Ectodermal cell (in vitro differentiated cells): ENCODE data around the gene TULP4.
A peak's percentile ranks its signal among the peaks of the same experiment; 100 is the strongest.

Experiments used
- H3K27ac ChIP-seq: 2 replicates; pipeline ENCODE4 v1.7.0; 2013; ENCODE audit warnings: mild to moderate bottlenecking, low read depth, low read length; ENCODE audit not compliant: insufficient read depth, poor library complexity, severe bottlenecking
- H3K27me3 ChIP-seq: 2 replicates; pipeline ENCODE4 v1.7.0; 2013; ENCODE audit warnings: mild to moderate bottlenecking, low read length; ENCODE audit not compliant: insufficient read depth, control insufficient read depth, poor library complexity, severe bottlenecking
- H3K36me3 ChIP-seq: one replicate; pipeline ENCODE4 v1.7.0; 2013; ENCODE audit warnings: low read length; ENCODE audit not compliant: control insufficient read depth, insufficient read depth
- H3K4me1 ChIP-seq: one replicate; pipeline ENCODE4 v1.7.0; 2013; ENCODE audit warnings: low read length; ENCODE audit not compliant: control insufficient read depth, insufficient read depth
- H3K4me3 ChIP-seq: 2 replicates; pipeline ENCODE4 v1.7.0; 2013; ENCODE audit warnings: low read depth, low read length, control low read depth; ENCODE audit not compliant: insufficient read depth
- H3K9me3 ChIP-seq: 2 replicates; pipeline ENCODE4 v1.7.0; 2013; ENCODE audit warnings: mild to moderate bottlenecking, low read length, moderate library complexity; ENCODE audit not compliant: control insufficient read depth
- WGBS, 2 experiments: methylation state at CpG; one replicate each; pipeline ENCODE4 v1.1.7; 2013; ENCODE audit warnings: missing lambda C conversion rate in 2 of 2; 5-methylcytosine and 5-hydroxymethylcytosine counted together

Gene TULP4

GRCh38 chr6:158283304-158283980 lies 28.8 kb upstream of the TULP4 start:
- 29 to 63% methylated on average over 2 to 4 of the region's 4 CpGs for WGBS, 2 experiments
- H3K27ac ChIP-seq = peak overlapping the region; percentile 92
- no peak overlapping the region for H3K4me3 ChIP-seq
- no peaks in the 10 kb centered on the region for H3K9me3 ChIP-seq
- no peaks in the 10 kb centered on the region for H3K36me3 ChIP-seq
- peaks cover 20% of the 10 kb centered on the region for H3K4me1 ChIP-seq
- no peaks in the 10 kb centered on the region for H3K27me3 ChIP-seq

GRCh38 chr6:158284007-158284875 lies 28.0 kb upstream of the TULP4 start:
- Histone ChIP-seq H3K9me3 (no peaks in the 10 kb centered on the region), H3K36me3 (no peaks in the 10 kb centered on the region), H3K27ac (peak overlapping the region; percentile 92), H3K4me3 (no peak overlapping the region), H3K4me1 (peaks cover 20% of the 10 kb centered on the region), H3K27me3 (no peaks in the 10 kb centered on the region)
- WGBS, 2 experiments = 31 to 33% methylated on average over 10 to 11 of the region's 11 CpGs

- peak overlapping the region; percentile 57 for H3K27ac ChIP-seq
- no peak overlapping the region for H3K4me3 ChIP-seq
- peaks cover 20% of the 10 kb centered on the region for H3K4me1 ChIP-seq
- no peaks in the 10 kb centered on the region for H3K27me3 ChIP-seq
- no peaks in the 10 kb centered on the region for H3K9me3 ChIP-seq
- WGBS, 2 experiments = 94 to 96% methylated on average over 5 to 6 of the region's 6 CpGs
- no peaks in the 10 kb centered on the region for H3K36me3 ChIP-seq
Observed at GRCh38 chr6:158284876-158285655, 27.2 kb upstream of the TULP4 start.

GRCh38 chr6:158285656-158286021 lies 26.6 kb upstream of the TULP4 start:
- Histone ChIP-seq H3K27me3 (no peaks in the 10 kb centered on the region), H3K4me3 (no peak overlapping the region), H3K36me3 (no peaks in the 10 kb centered on the region), H3K4me1 (peaks cover 20% of the 10 kb centered on the region), H3K9me3 (no peaks in the 10 kb centered on the region), H3K27ac (no peak overlapping the region)
- WGBS, 2 experiments = 78 to 83% methylated on average over 5 of the region's 5 CpGs

GRCh38 chr6:158286413-158286812 lies 25.9 kb upstream of the TULP4 start:
- no peaks in the 10 kb centered on the region for H3K9me3 ChIP-seq
- peak overlapping the region; percentile 36 for H3K27ac ChIP-seq
- WGBS, 2 experiments = no CpG with 5 or more reads among the region's 1 CpG
- H3K36me3 ChIP-seq = no peaks in the 10 kb centered on the region
- peaks cover 20% of the 10 kb centered on the region for H3K4me1 ChIP-seq
- H3K4me3 ChIP-seq = no peak overlapping the region
- no peaks in the 10 kb centered on the region for H3K27me3 ChIP-seq

- Histone ChIP-seq H3K36me3 (no peaks in the 10 kb centered on the region), H3K27ac (no peak overlapping the region), H3K27me3 (no peaks in the 10 kb centered on the region), H3K4me1 (peaks cover 20% of the 10 kb centered on the region), H3K4me3 (no peak overlapping the region), H3K9me3 (no peaks in the 10 kb centered on the region)
- WGBS, 2 experiments = 97 to 100% methylated on average over 1 to 3 of the region's 4 CpGs
Observed at GRCh38 chr6:158287047-158287446, 25.2 kb upstream of the TULP4 start.

- 89 to 90% methylated on average over 3 of the region's 3 CpGs for WGBS, 2 experiments
- Histone ChIP-seq H3K9me3 (no peaks in the 10 kb centered on the region), H3K36me3 (peaks cover 4% of the 10 kb centered on the region), H3K27me3 (no peaks in the 10 kb centered on the region), H3K4me3 (no peak overlapping the region), H3K27ac (no peak overlapping the region), H3K4me1 (peaks cover 6% of the 10 kb centered on the region)
Observed at GRCh38 chr6:158290040-158290439, 22.2 kb upstream of the TULP4 start.

- H3K4me1 ChIP-seq = peaks cover under 1% of the 10 kb centered on the region
- H3K9me3 ChIP-seq = no peaks in the 10 kb centered on the region
- no peaks in the 10 kb centered on the region for H3K27me3 ChIP-seq
- peaks cover 4% of the 10 kb centered on the region for H3K36me3 ChIP-seq
- H3K4me3 ChIP-seq = no peak overlapping the region
- no peak overlapping the region for H3K27ac ChIP-seq
- WGBS, 2 experiments = 95 to 99% methylated on average over 3 of the region's 3 CpGs
Observed at GRCh38 chr6:158290659-158291058, 21.6 kb upstream of the TULP4 start.

- no peaks in the 10 kb centered on the region for H3K9me3 ChIP-seq
- 96 to 99% methylated on average over 3 of the region's 3 CpGs for WGBS, 2 experiments
Observed at GRCh38 chr6:158292016-158292415, 20.2 kb upstream of the TULP4 start.

GRCh38 chr6:158293122-158293521 lies 19.1 kb upstream of the TULP4 start:
- Histone ChIP-seq H3K27ac (no peak overlapping the region), H3K4me3 (no peak overlapping the region), H3K4me1 (no peaks in the 10 kb centered on the region), H3K27me3 (no peaks in the 10 kb centered on the region), H3K36me3 (peaks cover 8% of the 10 kb centered on the region), H3K9me3 (no peaks in the 10 kb centered on the region)
- 95% methylated on average over 1 of the region's 1 CpG; no CpG with 5 or more reads in 1 of the 2 experiments for WGBS, 2 experiments

More at GRCh38 chr6:158292016-158292415, 20.2 kb upstream of the TULP4 start:
- Histone ChIP-seq H3K4me1 (no peaks in the 10 kb centered on the region), H3K27me3 (no peaks in the 10 kb centered on the region), H3K4me3 (no peak overlapping the region), H3K36me3 (peaks cover 4% of the 10 kb centered on the region), H3K27ac (no peak overlapping the region)
